Measurements from ENCODE around the gene RAPGEF2. TPM values are rescaled to one million over a fixed set of nuclear protein-coding genes. Genes with fewer than 3 reads are reported as not detected.

The RAPGEF2 gene
- total RNA-seq, 1 experiment from 2014 or later: 26.3 TPM

DNA sequence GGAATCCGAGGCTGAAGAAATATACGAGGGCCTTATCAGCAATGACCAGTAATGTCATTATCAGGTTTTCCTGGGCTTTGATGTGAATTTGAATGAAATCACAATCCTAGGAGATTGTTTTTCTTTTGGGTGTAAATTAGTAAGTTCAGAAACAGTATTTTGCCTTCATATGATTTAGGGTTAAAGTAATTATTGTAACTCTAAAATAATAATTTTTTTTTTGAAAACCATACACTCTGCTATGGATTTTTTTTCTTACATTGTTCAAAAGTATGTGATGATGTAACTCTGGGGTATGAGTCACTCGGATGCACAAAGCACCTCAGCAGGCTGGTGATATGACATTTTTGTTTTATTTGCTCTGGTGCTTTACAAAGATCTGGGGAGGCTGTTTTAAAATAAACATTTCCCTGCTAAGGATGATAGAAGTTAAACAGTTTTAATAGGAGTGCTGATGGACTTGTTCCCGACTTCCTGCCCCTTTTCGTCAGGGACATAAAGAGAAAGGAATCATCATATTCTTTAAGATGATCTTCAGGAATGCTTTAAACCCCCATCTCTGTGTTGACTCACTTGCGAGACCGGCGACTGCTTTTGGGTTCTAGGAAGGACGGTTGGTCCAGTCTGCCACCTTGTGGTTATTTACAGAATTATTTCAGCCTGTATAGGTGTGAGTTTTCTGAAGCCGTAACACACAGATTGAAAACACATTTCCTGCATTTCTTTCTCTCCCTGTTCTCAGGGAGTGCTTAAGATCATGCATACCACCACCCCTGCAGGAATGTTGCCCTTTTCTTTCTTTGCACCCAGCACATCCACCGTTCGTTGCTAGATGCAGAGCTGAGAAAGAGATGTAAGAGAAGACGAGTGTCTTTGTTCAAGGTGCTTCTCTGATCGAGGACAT, 72.5 kb downstream of the RAPGEF2 start:
- peak; percentile 82 for DNase-seq (ENCODE audit: unreplicated experiment)
- no peak overlapping the region for H3K4me3 Mint-ChIP-seq (ENCODE audit: unreplicated experiment)
- peak; percentile 73 for TF ChIP-seq CTCF (IDR thresholded peaks at IDR 0.05; ENCODE audit: unreplicated experiment)
- intact Hi-C loops (cut with micrococcal nuclease): loop anchor here (1.0 to 10.0 kb wide), 8 partner anchors 27 to 921 kb away; no protein-coding TSS in a partner anchor
- no peaks in the 10 kb centered on the region for H3K27me3 Mint-ChIP-seq (ENCODE audit: insufficient read depth, unreplicated experiment)
- peaks cover 29% of the 10 kb centered on the region for H3K4me1 Mint-ChIP-seq (ENCODE audit: insufficient read depth, unreplicated experiment)
- no peaks in the 10 kb centered on the region for H3K9me3 Mint-ChIP-seq (ENCODE audit: unreplicated experiment)
- BruUV-seq (replicated peaks): no TSS peak
- POLR2A ChIA-PET: no interaction called here
- CTCF ChIA-PET: interaction anchor here (0.6 to 4.5 kb wide), 13 partner anchors 28 to 324 kb away, joined by 3 to 38 read pairs (median 4); no protein-coding TSS in a partner anchor
- H3K27ac Mint-ChIP-seq (ENCODE audit: low read depth, unreplicated experiment): no peak overlapping the region
- no peaks in the 10 kb centered on the region for H3K36me3 Mint-ChIP-seq (ENCODE audit: insufficient read depth, unreplicated experiment)

- intact Hi-C loops (cut with micrococcal nuclease): loop anchor here (1.0 to 10.0 kb wide), 9 partner anchors 27 to 921 kb away; no protein-coding TSS in a partner anchor
- no peaks in the 10 kb centered on the region for H3K27me3 Mint-ChIP-seq (ENCODE audit: insufficient read depth, unreplicated experiment)
- CTCF ChIA-PET: interaction anchor here (0.6 to 4.5 kb wide), 10 partner anchors 31 to 324 kb away, joined by 3 to 38 read pairs (median 4); no protein-coding TSS in a partner anchor
- H3K4me1 Mint-ChIP-seq (ENCODE audit: insufficient read depth, unreplicated experiment): peaks cover 29% of the 10 kb centered on the region
- no peaks in the 10 kb centered on the region for H3K9me3 Mint-ChIP-seq (ENCODE audit: unreplicated experiment)
- H3K36me3 Mint-ChIP-seq (ENCODE audit: insufficient read depth, unreplicated experiment): no peaks in the 10 kb centered on the region
- no peak overlapping the region for H3K4me3 Mint-ChIP-seq (ENCODE audit: unreplicated experiment)
- no peak for TF ChIP-seq CTCF (IDR thresholded peaks at IDR 0.05; ENCODE audit: unreplicated experiment)
- no TSS peak for BruUV-seq (replicated peaks)
- H3K27ac Mint-ChIP-seq (ENCODE audit: low read depth, unreplicated experiment): no peak overlapping the region
- no peak for DNase-seq (ENCODE audit: unreplicated experiment)
- POLR2A ChIA-PET: no interaction called here
Observed at GRCh38 chr4:159175989-159176375, 73.1 kb downstream of the RAPGEF2 start.

DNA sequence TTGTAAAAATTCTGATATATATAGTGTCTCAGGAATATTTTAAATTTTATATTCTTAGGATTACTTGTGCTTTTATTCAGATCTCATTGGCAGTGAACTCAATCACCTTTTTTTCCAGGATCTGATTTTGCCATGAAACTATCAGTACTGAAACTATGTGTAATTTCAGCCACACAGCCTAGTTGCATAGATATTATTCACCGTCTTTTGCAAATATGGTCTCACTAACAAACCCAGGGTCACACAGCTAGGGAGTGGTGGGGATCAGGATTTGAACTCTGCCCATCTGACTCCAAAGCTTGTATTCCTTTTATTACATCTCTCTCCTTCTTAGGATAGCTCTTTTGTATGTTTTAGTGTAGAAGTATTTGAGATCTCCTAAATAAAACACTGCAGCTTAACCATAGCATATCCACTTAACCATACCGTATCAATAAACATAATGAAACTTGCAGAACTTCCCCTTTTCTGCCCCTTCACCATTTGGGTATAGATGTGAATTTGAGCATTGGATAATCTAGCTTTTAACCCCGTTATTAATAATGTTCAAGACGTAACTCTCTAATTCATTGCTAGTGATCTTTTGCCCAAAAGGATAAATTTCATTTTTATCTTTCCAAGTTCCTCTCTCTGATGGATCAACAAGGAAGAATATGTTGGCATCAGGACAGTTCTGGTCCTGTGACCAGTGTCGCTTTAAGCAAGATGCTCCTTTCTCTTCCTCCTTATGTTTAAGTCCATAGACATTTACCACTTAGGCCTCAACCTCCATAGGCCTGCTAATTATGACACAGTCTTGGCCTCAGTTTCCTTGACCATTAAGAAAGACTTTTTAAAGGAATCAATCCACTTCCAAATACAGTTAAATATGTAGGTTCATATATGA, 74.6 kb downstream of the RAPGEF2 start:
- POLR2A ChIA-PET: interaction anchor here (1.1 kb wide), 1 partner anchor 13 kb away, joined by 3 read pairs; no protein-coding TSS in a partner anchor
- peaks cover 22% of the 10 kb centered on the region for H3K4me1 Mint-ChIP-seq (ENCODE audit: insufficient read depth, unreplicated experiment)
- CTCF ChIA-PET: interaction anchor here (0.6 to 4.5 kb wide), 6 partner anchors 15 to 327 kb away, joined by 3 to 38 read pairs (median 4); no protein-coding TSS in a partner anchor

More for the DNA sequence above, 74.6 kb downstream of the RAPGEF2 start:
- intact Hi-C loops (cut with micrococcal nuclease): loop anchor here (5.0 to 10.0 kb wide), 4 partner anchors 165 to 923 kb away; no protein-coding TSS in a partner anchor
- H3K36me3 Mint-ChIP-seq (ENCODE audit: insufficient read depth, unreplicated experiment): no peaks in the 10 kb centered on the region
- BruUV-seq (replicated peaks): no TSS peak
- no peak overlapping the region for H3K27ac Mint-ChIP-seq (ENCODE audit: low read depth, unreplicated experiment)
- DNase-seq (ENCODE audit: unreplicated experiment): no peak
- TF ChIP-seq CTCF (IDR thresholded peaks at IDR 0.05; ENCODE audit: unreplicated experiment): no peak
- no peaks in the 10 kb centered on the region for H3K27me3 Mint-ChIP-seq (ENCODE audit: insufficient read depth, unreplicated experiment)
- no peaks in the 10 kb centered on the region for H3K9me3 Mint-ChIP-seq (ENCODE audit: unreplicated experiment)
- no peak overlapping the region for H3K4me3 Mint-ChIP-seq (ENCODE audit: unreplicated experiment)

All from MCF 10A (cell line).